Activated naive CD8-positive, alpha-beta T cell treated with anti-CD3 and anti-CD28 coated beads, Interleukin-2, amount 10 ng/mL, durations not matched to agents 7 days and 5 days (primary cell): ENCODE results near the gene WDFY4. TPM values are rescaled to one million over a fixed set of nuclear protein-coding genes. Genes with fewer than 3 reads are reported as not detected.

Source experiments
- ATAC-seq: fragments of 150-1000 bp; cut with Tn5 transposase; one replicate; pipeline ENCODE4 v1.10.0; 2021; ENCODE audit warnings: low read depth, moderate library complexity
- POLR2A ChIA-PET: fragments of 350-600 bp; sonication (Branson Sonifier 250); formaldehyde crosslinking; loops from one replicate; lab custom pipeline; 2021; ENCODE audit warnings: antibody characterized with exemption; lab: Charles Lee
- DNase-seq: peaks from one replicate; pipeline ENCODE4 v3.0.0; 2021
- H3K27ac Mint-ChIP-seq: one replicate; pipeline ENCODE4 v1.8.0; 2022; ENCODE audit warnings: mild to moderate bottlenecking, mixed read lengths
- H3K27me3 Mint-ChIP-seq: one replicate; pipeline ENCODE4 v1.8.0; 2022; ENCODE audit warnings: mild to moderate bottlenecking, moderate library complexity, mixed read lengths
- H3K36me3 Mint-ChIP-seq: one replicate; pipeline ENCODE4 v1.8.0; 2021; ENCODE audit warnings: mild to moderate bottlenecking, mixed read lengths
- H3K4me1 Mint-ChIP-seq: one replicate; pipeline ENCODE4 v1.8.0; 2021; ENCODE audit warnings: mixed read lengths
- H3K4me3 Mint-ChIP-seq: one replicate; pipeline ENCODE4 v1.8.0; 2022; ENCODE audit warnings: mild to moderate bottlenecking, moderate library complexity, mixed read lengths
- H3K9me3 Mint-ChIP-seq: one replicate; pipeline ENCODE4 v1.8.0; 2021; ENCODE audit warnings: mixed read lengths
- total RNA-seq, 2 experiments: library from RNA; stranded (reverse); gene quantifications; one replicate each; pipeline ENCODE4 v1.2.3, GENCODE V29; 2021

The WDFY4 gene
- total RNA-seq, 2 experiments from 2014 or later: 1.5 to 2.4 TPM

- Mint-ChIP-seq H3K4me3 (no peak overlapping the region), H3K27me3 (no peaks in the 10 kb centered on the region), H3K4me1 (no peaks in the 10 kb centered on the region), H3K36me3 (no peaks in the 10 kb centered on the region), H3K27ac (no peak overlapping the region), H3K9me3 (no peaks in the 10 kb centered on the region)
- POLR2A ChIA-PET: no interaction called here
- DNase-seq (no peak), ATAC-seq (no peak)
These were observed 90.5 kb downstream of the WDFY4 start for GRCh38 chr10:48775206-48775517.

DNA sequence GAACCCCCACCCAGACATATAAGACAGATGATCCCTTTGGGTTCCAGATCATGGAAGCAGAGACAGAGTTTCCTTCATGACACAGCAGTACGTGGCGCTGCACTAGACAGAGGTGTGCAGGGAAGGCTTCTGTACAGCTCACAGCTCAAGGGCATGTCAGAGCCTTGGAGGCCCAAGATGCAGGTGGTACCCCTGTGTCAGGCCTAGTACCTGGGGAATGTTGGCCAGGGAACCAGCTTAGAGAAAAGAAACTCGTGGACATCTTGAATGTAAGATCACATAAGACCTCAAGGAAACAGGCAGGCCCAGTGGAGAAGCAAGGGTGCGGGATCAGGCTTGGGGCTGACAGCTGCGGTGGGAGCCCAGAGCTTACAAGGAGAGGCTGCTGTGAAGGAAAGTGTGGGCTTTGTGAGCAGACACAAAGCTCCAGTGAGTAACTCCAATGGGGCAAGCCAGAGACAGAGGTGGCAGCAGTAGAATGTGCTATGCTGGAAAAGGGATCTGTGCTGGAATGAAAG, 91.4 kb downstream of the WDFY4 start:
- Mint-ChIP-seq H3K27me3 (no peaks in the 10 kb centered on the region), H3K27ac (no peak overlapping the region), H3K36me3 (no peaks in the 10 kb centered on the region), H3K9me3 (no peaks in the 10 kb centered on the region), H3K4me3 (no peak overlapping the region), H3K4me1 (no peaks in the 10 kb centered on the region)
- POLR2A ChIA-PET: no interaction called here
- no peak for ATAC-seq
- no peak for DNase-seq

GRCh38 chr10:48776528-48776927, 91.9 kb downstream of the WDFY4 start:
- no peaks in the 10 kb centered on the region for H3K27me3 Mint-ChIP-seq
- no peak overlapping the region for H3K4me3 Mint-ChIP-seq
- no peaks in the 10 kb centered on the region for H3K4me1 Mint-ChIP-seq
- H3K9me3 Mint-ChIP-seq: no peaks in the 10 kb centered on the region
- ATAC-seq (no peak), DNase-seq (no peak)
- no peaks in the 10 kb centered on the region for H3K36me3 Mint-ChIP-seq
- no peak overlapping the region for H3K27ac Mint-ChIP-seq
- POLR2A ChIA-PET: no interaction called here

DNA sequence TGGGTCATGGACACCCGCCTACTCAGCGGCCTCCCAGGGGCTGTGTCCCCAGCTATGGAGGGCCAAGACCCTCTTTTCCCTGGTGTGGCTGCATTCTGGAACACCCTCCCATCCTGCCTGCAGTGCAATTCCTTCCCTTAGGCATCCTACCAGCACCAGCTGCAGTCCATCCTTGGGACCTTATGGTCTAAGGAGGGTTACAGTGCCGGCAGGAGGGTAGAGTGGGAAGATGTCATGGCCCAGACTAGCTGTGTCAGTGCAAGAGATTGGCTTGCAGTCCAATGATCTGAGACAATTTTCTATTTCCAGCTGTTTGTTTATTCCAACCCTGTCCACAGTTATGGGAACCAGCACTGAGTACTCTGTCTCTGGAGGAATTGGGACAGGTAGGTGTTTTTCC, 92.4 kb downstream of the WDFY4 start:
- no peak overlapping the region for H3K4me3 Mint-ChIP-seq
- ATAC-seq (no peak), DNase-seq (no peak)
- no peak overlapping the region for H3K27ac Mint-ChIP-seq
- POLR2A ChIA-PET: no interaction called here
- no peaks in the 10 kb centered on the region for H3K36me3 Mint-ChIP-seq
- no peaks in the 10 kb centered on the region for H3K4me1 Mint-ChIP-seq
- no peaks in the 10 kb centered on the region for H3K9me3 Mint-ChIP-seq
- peaks cover 1% of the 10 kb centered on the region for H3K27me3 Mint-ChIP-seq

DNA sequence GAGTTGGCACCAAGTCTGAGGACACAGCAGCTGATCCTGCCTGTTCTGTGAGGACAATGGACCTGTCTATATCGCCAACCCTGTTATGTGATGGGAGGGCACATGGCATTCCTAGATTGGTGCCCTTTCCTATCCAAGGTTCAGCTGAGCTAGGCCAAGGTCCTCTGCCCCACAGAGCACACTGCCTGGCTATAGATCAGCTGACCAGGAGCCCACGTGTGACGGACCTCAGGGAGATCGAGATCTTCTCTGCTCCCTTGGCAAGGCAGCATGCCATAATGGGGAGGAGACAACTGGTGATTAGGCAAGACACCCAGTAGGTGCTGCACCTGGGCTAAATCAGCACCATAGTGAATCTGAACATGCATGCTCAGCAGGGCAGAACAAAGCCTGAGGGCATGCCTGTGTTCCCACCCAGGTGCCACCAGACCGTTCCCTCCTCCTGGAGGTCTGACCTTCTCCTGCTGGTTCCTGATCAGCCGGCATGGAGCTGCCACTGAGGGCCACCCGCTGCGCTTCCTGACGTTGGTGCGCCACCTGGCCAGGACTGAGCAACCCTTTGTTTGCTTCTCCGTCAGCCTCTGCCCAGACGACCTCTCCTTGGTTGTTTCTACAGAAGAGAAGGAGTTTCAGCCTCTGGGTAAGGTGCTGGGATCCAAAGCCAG, 93.7 kb downstream of the WDFY4 start:
- H3K36me3 Mint-ChIP-seq: no peaks in the 10 kb centered on the region
- POLR2A ChIA-PET: no interaction called here
- H3K27me3 Mint-ChIP-seq: peaks cover 9% of the 10 kb centered on the region
- H3K4me3 Mint-ChIP-seq: no peak overlapping the region
- no peaks in the 10 kb centered on the region for H3K9me3 Mint-ChIP-seq
- no peak for ATAC-seq
- no peaks in the 10 kb centered on the region for H3K4me1 Mint-ChIP-seq
- no peak for DNase-seq
- no peak overlapping the region for H3K27ac Mint-ChIP-seq

DNA sequence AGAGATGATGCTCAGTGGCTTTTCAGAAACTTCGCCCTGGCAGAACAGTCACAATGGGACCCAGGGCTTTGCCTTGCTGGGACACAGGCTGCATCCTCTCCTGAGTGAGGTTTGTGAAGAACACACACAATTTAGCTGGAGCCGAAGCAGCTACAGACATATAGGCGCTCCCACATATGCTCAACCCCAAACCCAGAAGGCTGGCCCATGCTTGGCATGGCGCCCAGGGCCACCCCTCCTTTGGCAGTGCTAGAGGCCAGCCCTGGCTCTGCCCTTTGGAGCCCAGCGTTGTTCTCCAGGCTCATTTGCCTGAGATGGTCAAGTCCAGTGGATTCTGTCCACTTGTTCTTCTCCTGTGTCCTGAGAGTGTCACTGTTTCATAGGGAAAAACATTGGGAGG, 94.4 kb downstream of the WDFY4 start:
- no peaks in the 10 kb centered on the region for H3K36me3 Mint-ChIP-seq
- H3K27me3 Mint-ChIP-seq: peaks cover 9% of the 10 kb centered on the region
- DNase-seq (no peak), ATAC-seq (no peak)
- POLR2A ChIA-PET: no interaction called here
- H3K4me1 Mint-ChIP-seq: no peaks in the 10 kb centered on the region
- no peak overlapping the region for H3K4me3 Mint-ChIP-seq
- no peaks in the 10 kb centered on the region for H3K9me3 Mint-ChIP-seq
- H3K27ac Mint-ChIP-seq: no peak overlapping the region

DNA sequence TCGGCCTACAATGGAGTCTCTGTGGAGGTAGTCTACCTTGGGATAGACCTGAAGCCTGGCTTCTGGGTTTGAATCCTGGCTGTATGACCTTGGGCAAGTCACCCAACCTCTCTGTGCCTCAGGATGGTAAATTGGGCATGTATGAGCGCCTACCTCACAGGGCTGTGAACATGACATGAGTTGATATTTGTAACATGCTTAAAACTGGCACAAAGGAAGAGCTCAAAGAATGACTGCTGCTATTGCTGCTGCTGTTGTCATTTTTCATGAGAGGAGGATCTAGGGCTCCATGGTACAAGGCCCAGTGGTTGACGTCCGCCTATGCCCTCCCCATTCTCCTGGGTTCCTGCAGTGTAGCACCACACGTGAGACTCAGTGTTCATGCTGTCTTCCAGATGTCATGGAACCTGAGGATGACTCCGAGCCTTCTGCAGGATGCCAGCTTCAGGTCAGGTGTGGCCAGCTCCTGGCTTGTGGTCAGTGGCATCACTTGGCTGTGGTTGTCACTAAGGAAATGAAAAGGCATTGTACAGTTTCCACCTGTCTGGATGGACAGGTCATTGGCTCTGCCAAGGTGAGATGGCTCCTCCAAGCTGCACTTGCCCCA, 95.0 kb downstream of the WDFY4 start:
- POLR2A ChIA-PET: no interaction called here
- no peaks in the 10 kb centered on the region for H3K4me1 Mint-ChIP-seq

DNA sequence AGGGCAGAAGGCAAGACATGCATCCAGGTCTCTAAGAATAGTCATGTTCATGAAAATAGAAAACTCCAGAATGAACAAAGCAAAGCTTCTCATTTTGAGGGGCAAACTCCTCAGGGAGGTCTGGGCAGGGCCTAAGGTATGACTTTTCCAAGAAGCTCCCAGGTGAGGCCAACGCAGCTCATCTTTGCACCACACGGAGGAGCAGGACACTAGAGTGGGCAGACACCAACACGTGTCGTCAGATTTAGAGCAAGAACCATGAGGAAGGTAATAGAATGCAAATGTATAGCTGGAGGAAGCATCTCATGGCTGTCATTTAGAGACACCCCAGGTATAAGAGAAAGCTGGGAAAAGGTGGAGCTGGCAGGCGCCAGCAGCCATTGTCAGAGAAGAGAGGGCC, 95.7 kb downstream of the WDFY4 start:
- POLR2A ChIA-PET: no interaction called here
- H3K27me3 Mint-ChIP-seq: peaks cover 9% of the 10 kb centered on the region
- H3K9me3 Mint-ChIP-seq: no peaks in the 10 kb centered on the region
- H3K36me3 Mint-ChIP-seq: no peaks in the 10 kb centered on the region
- DNase-seq (no peak), ATAC-seq (no peak)
- no peaks in the 10 kb centered on the region for H3K4me1 Mint-ChIP-seq
- H3K4me3 Mint-ChIP-seq: no peak overlapping the region
- H3K27ac Mint-ChIP-seq: no peak overlapping the region

More for the DNA sequence above, 95.0 kb downstream of the WDFY4 start:
- no peak for ATAC-seq
- Mint-ChIP-seq H3K4me3 (no peak overlapping the region), H3K36me3 (no peaks in the 10 kb centered on the region), H3K27me3 (peaks cover 9% of the 10 kb centered on the region), H3K27ac (no peak overlapping the region), H3K9me3 (no peaks in the 10 kb centered on the region)
- DNase-seq: no peak

GRCh38 chr10:48782386-48782785, 97.7 kb downstream of the WDFY4 start:
- H3K36me3 Mint-ChIP-seq: no peaks in the 10 kb centered on the region
- H3K9me3 Mint-ChIP-seq: no peaks in the 10 kb centered on the region
- DNase-seq (no peak), ATAC-seq (no peak)
- H3K4me1 Mint-ChIP-seq: no peaks in the 10 kb centered on the region
- POLR2A ChIA-PET: no interaction called here
- H3K27me3 Mint-ChIP-seq: peaks cover 21% of the 10 kb centered on the region
- H3K27ac Mint-ChIP-seq: no peak overlapping the region
- H3K4me3 Mint-ChIP-seq: no peak overlapping the region

DNA sequence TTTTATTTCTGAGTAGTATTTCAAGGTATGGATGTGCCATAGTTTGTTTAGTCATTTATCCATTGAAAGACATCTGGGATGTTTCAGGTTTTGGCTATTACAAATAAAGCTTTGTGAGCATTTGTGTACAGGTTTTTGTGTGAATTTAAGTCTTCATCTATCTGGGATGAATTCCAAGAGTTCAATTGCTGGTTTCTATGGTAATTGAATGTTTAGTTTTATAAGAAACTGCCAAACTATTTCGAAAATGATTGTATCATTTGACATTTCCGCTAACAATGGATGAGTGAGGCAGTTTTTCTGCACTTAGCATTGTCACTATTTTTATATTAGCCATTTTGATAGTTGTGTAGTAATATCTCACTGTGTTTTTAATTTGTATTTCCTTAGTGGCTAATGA, 99.4 kb downstream of the WDFY4 start:
- peaks cover 2% of the 10 kb centered on the region for H3K4me1 Mint-ChIP-seq
- no peak overlapping the region for H3K4me3 Mint-ChIP-seq
- H3K27me3 Mint-ChIP-seq: peaks cover 31% of the 10 kb centered on the region
- POLR2A ChIA-PET: no interaction called here
- no peak for DNase-seq
- no peak overlapping the region for H3K27ac Mint-ChIP-seq
- no peaks in the 10 kb centered on the region for H3K36me3 Mint-ChIP-seq
- ATAC-seq: no peak
- H3K9me3 Mint-ChIP-seq: no peaks in the 10 kb centered on the region

GRCh38 chr10:48785796-48786195, 101.1 kb downstream of the WDFY4 start:
- Mint-ChIP-seq H3K4me1 (peaks cover 12% of the 10 kb centered on the region), H3K36me3 (no peaks in the 10 kb centered on the region), H3K4me3 (no peak overlapping the region), H3K27ac (no peak overlapping the region), H3K27me3 (peaks cover 34% of the 10 kb centered on the region), H3K9me3 (no peaks in the 10 kb centered on the region)
- POLR2A ChIA-PET: no interaction called here
- no peak for ATAC-seq
- DNase-seq: no peak

DNA sequence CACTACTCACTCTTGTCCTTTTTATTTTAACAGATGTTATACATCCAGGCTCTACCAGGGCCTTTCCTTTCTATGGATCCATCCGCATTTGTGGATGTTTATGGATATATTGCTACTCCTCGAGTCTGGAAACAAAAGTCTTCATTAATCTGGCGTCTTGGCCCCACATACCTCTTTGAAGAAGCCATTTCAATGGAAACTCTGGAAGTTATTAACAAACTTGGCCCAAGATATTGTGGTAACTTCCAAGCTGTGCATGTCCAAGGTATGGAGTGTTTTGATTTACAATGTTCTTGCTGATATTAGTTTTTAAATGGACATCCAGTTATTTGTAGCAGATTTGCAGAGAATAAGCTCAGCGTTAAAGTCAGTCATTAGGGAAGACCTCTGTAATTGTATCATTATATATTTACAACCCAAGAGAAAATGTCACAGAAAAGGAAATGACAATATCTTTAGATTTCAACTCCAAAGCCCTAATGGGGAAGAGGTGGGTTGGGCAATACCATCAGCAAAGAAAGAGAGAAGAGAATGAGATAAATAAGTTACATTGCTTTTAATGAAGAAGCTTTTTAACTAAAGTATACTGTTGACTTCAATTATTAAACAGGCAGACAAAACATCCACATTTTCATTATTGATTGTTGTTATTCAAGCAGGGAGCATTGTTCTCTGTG, 102.1 kb downstream of the WDFY4 start:
- H3K9me3 Mint-ChIP-seq: no peaks in the 10 kb centered on the region
- peaks cover 22% of the 10 kb centered on the region for H3K4me1 Mint-ChIP-seq
- peaks cover 34% of the 10 kb centered on the region for H3K27me3 Mint-ChIP-seq
- POLR2A ChIA-PET: no interaction called here
- ATAC-seq (no peak), DNase-seq (no peak)
- H3K4me3 Mint-ChIP-seq: no peak overlapping the region
- H3K27ac Mint-ChIP-seq: no peak overlapping the region
- no peaks in the 10 kb centered on the region for H3K36me3 Mint-ChIP-seq

DNA sequence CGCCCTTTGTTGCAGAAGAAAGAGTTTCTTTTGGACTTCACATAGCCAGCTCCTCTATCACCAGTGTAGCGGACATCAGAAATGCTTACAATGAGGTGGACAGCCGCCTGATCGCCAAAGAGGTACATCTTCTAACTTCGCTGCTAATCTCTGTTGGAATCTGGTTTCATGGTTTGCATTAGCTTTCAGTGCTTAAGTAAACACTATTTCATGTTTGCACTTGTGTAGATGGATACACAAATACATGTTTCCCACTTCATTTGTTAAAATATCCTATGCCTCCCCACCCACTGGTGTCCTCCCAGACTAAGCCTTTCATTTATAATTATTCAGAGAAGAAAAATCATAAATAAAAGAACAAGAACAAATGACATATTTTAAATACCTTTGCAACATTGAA, 103.9 kb downstream of the WDFY4 start:
- ATAC-seq: no peak
- POLR2A ChIA-PET: no interaction called here
- H3K27ac Mint-ChIP-seq: no peak overlapping the region
- H3K36me3 Mint-ChIP-seq: no peaks in the 10 kb centered on the region
- H3K4me3 Mint-ChIP-seq: no peak overlapping the region
- no peak for DNase-seq
- peaks cover 25% of the 10 kb centered on the region for H3K27me3 Mint-ChIP-seq
- H3K4me1 Mint-ChIP-seq: peaks cover 28% of the 10 kb centered on the region
- no peaks in the 10 kb centered on the region for H3K9me3 Mint-ChIP-seq
